Stimulated activated CD4-positive, alpha-beta T cell treated with anti-CD3 and anti-CD28 coated beads, Interleukin-2, amount 100 ng/mL, for 24 hours (primary cell): ENCODE measurements around the gene SCP2.
A peak's percentile ranks its signal among the peaks of the same experiment; 100 is the strongest.
"Not testable (repeated sequence)": the region's sequence is repeated elsewhere in the genome, so short reads cannot be mapped to it uniquely, and the experiment has no call there.

Experiments used
- DNase-seq, 2 donors: peaks; one replicate each; pipeline ENCODE4 v3.0.0-alpha.2; 2020

The SCP2 gene

GRCh38 chr1:52976183-52977035, 49.3 kb downstream of the SCP2 start:
- DNase-seq: no peak

DNA sequence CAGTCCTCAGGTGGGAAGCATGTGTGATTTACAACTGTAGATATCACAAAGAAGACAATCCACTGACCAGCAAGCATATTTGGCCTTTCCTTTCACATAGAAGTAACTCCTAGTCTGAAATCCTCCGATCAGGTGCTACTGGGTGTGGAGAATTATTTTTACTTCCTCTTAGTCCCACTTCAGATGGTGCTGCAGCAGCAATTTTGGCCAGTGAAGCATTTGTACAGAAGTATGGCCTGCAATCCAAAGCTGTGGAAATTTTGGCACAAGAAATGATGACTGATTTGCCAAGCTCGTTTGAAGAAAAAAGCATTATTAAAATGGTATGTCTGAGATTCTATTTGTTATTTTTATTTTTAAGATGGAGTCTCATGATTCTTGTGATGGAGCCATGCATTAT, 51.0 kb downstream of the SCP2 start:
- no peak for DNase-seq

- DNase-seq: not testable (repeated sequence)
These were observed 65.7 kb downstream of the SCP2 start for GRCh38 chr1:52992733-52993132.

- no peak for DNase-seq
These were observed 67.6 kb downstream of the SCP2 start for GRCh38 chr1:52994656-52995055.

- no peak for DNase-seq
These were observed 69.6 kb downstream of the SCP2 start for GRCh38 chr1:52996653-52997052.

DNA sequence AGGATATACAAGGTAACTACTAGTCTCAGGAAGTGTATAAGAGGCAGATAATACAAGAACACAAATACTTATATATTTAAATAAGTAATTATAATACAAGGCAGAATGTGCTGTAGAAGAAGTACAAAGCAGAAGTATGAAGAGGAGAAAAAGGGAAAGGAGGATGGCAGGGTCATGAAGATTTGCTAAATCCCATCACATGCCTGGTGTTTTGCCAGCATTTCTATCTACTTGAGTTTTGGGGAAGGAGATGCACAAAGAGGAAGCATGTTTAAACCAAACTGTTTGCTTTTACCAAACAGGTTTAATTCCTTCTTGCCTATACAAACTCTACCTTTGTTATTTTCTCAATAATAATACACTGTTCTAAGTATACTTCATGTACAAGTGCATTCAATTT, 74.1 kb downstream of the SCP2 start:
- no peak for DNase-seq

DNA sequence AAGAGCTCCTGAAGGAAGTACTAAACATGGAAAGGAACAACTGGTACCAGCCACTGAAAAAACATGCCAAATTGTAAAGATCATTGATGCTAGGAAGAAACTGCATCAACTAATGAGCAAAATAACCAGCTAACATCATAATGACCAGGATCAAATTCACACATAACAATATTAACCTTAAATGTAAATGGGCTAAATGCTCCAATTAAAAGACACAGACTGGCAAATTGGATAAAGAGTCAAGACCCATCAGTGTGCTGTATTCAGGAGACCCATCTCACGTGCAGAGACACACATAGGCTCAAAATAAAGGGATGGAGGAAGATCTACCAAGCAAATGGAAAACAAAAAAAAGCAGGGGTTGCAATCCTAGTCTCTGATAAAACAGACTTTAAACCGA, 79.5 kb downstream of the SCP2 start:
- DNase-seq: not testable (repeated sequence)

- not testable (repeated sequence) for DNase-seq
These were observed 83.2 kb downstream of the SCP2 start for GRCh38 chr1:53010247-53010646.

GRCh38 chr1:53011175-53011574, 84.1 kb downstream of the SCP2 start:
- no peak for DNase-seq

DNA sequence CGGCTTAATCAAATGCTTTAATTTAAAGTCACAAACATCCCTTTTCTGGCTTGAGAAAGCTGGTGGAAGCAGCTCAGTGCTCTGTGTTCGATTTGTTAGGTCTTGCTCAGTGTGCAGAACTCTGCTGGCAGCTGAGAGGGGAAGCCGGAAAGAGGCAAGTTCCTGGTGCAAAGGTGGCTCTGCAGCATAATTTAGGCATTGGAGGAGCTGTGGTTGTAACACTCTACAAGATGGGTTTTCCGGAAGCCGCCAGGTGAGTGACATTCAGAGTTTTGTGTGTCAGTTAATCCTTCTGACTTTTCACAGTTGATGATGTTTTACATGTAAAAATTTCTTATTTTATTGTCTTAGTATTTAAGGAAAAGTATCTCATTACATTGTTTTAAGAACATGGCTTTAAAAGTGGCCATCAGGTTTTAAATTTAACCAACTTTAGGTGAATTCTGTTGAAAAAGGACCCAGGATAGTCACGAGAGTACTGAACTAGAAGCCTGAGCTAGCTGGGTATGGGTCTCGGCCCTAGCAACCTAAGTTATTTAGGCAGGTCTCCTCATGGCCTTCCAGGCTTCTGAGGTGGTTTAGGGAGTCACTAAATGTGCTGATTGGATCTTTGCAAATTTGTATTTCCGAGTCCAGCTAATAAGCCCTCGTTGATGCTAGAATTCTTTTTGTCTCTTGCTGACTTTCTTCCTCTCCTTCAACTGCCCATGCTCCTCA, 87.9 kb downstream of the SCP2 start:
- DNase-seq: peak; percentile 67 to 72

- DNase-seq: no peak
These were observed 88.4 kb downstream of the SCP2 start for GRCh38 chr1:53015508-53015860.

- DNase-seq: no peak
These were observed 89.6 kb downstream of the SCP2 start for GRCh38 chr1:53016705-53017104.

GRCh38 chr1:53020588-53020987, 93.5 kb downstream of the SCP2 start:
- no peak for DNase-seq

GRCh38 chr1:53022179-53022578, 95.1 kb downstream of the SCP2 start:
- DNase-seq: no peak

DNA sequence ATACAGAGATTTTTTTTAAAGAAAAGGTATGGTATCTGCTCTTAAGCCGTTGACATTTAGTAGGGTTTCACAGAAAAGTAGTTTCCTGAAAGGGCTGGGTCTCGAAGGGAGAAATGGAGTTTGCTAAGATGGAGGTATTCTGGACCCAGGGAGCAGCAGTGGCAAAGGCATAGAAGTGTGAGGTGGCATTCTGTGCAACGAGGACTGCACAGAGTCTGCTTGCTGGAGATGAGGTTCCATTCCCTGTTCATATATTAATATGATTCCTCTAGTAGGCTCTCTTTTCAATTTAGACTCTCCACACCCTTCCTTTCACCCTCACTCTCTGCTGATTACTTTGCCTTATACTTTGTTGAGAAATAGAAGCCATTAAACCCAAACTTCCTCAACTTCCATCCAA, 96.5 kb downstream of the SCP2 start:
- DNase-seq: no peak

GRCh38 chr1:53024117-53024516, 97.0 kb downstream of the SCP2 start:
- no peak for DNase-seq

DNA sequence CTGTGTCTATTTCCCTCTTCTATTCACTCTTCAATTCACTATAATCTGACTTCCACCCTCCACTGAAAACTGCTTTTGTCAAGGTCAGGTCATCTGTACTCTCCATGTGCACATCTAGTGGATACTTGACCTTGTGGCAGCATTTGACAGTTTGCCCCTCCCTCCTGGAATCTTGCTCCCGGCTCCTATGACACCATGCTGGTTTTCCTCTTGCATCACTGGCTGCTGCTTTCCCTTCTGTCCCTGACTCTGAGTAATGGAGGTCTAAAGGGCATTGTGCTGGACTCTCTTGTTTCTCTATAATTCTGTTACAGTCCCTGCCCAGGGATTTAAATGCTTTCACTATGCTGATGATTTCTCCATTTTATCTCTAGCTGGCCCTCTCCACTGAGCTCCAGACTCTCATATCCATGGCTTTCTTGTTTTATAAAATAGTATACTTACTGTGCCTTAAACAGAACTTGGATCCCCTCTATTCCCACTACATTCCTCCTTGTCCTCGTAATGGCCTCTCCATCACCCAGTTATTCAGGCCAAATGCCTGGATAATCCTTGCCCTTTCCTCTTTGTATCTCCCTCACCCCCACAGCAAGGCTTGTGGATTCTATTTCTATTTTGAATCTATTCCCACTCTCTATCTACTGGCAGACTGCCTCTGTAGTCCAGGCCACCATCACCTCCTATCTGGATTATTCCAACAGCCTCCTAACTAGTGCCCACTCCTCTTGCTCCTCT, 98.1 kb downstream of the SCP2 start:
- no peak for DNase-seq

DNA sequence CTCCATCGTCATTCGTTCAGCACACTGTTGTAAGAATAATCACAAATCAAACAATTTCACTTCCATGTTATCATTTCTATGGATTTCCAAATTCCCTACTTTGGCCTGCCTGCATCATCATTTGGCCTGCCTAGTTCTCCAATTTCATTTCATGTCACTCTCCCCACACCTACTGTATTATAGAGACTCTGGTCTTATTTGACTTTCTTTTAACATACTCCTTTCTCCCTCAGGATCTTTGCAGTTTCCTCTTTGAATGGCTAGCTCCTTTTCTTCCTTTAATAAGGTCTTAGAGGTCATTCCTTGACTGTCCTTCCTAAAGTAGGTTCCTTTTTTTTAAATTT, 98.7 kb downstream of the SCP2 start:
- DNase-seq: no peak

GRCh38 chr1:53026254-53026653, 99.2 kb downstream of the SCP2 start:
- DNase-seq: no peak

DNA sequence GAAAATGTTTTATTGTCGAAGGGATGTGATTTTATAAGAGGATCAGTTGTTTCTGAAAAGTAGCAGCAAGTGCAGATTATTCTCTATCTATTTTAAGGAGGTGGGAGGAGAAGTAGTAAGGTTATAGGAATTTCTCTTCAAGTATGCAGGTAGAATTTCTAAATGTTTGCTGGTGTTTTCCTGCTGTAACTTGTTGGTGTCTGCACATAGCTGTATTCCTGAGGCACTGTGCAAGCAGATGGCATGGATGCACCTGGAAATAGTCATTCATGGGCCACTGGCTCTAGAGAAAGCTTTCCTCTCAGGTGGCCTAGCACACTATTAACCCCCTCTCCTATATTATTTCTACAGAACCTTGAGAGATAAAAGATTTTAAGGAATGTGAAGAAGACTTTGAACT, 104.7 kb downstream of the SCP2 start:
- no peak for DNase-seq

- DNase-seq: no peak
These were observed 110.1 kb downstream of the SCP2 start for GRCh38 chr1:53037159-53037558.

- no peak for DNase-seq
These were observed 111.5 kb downstream of the SCP2 start for GRCh38 chr1:53038566-53038965.

GRCh38 chr1:53043271-53043670, 116.2 kb downstream of the SCP2 start:
- no peak for DNase-seq

DNA sequence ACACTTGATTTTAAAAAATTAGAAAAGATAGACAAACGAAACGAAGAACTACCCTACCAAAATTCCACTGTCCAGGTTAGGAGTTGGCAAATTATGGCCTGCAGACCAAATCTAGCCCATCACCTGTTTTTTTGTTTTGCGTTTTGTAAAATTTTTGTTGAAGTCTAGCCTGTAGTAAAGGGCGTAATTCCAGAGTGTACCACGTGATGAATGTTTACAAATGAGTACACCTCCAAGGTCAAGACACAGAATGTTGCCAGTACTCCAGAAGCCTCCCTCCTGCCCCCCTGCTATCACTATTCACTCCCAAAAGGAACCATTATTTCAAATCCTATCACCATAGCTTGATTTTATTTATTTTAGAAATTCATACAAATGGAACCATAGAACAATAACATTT, 117.8 kb downstream of the SCP2 start:
- no peak for DNase-seq
